GM13977 (cell line): ENCODE data around the gene SPINK8.

Source experiments
- DNase-seq: peaks from one replicate; pipeline ENCODE4 v3.0.0; 2012; ENCODE audit warnings: low spot score
- CTCF ChIP-seq: IDR thresholded peaks from 2 replicates; pipeline ENCODE4 v1.5.1; 2012; ENCODE audit warnings: mild to moderate bottlenecking, control low read depth; ENCODE audit not compliant: insufficient read depth; ENCODE audit errors: extremely low read depth, missing control alignments
- in situ Hi-C: fragments of 300-500 bp; cut with MboI; formaldehyde crosslinking; loops from one replicate; pipeline ENCODE4 v1.12.0; 2022; ENCODE audit warnings: low sequenced_read_pairs, low pct_unique_long_range_greater_than_20kb, mixed read lengths, inconsistent platforms; ENCODE audit not compliant: unreplicated experiment

Gene SPINK8

GRCh38 chr3:48294611-48295263 is 38.7 kb downstream of the SPINK8 start:
- no peak for TF ChIP-seq CTCF
- in situ Hi-C loops = no loop called here
- no peak for DNase-seq

GRCh38 chr3:48289659-48290058 is 43.8 kb downstream of the SPINK8 start:
- TF ChIP-seq CTCF = no peak
- no peak for DNase-seq
- in situ Hi-C loops = no loop called here

- DNase-seq = no peak
- in situ Hi-C loops = no loop called here
- no peak for TF ChIP-seq CTCF
Observed at GRCh38 chr3:48287034-48287433, 46.4 kb downstream of the SPINK8 start.

- in situ Hi-C loops = no loop called here
- no peak for DNase-seq
- TF ChIP-seq CTCF = no peak
Observed at GRCh38 chr3:48286308-48286707, 47.2 kb downstream of the SPINK8 start.

GRCh38 chr3:48285675-48286074 is 47.8 kb downstream of the SPINK8 start:
- TF ChIP-seq CTCF = no peak
- DNase-seq = no peak
- in situ Hi-C loops = no loop called here

- no peak for DNase-seq
- no peak for TF ChIP-seq CTCF
- in situ Hi-C loops = no loop called here
Observed at GRCh38 chr3:48285132-48285531, 48.3 kb downstream of the SPINK8 start.
